ENCODE data around the gene AATK.

AATK gene

GRCh38 chr17:81196505-81197408 is 30.7 kb upstream of the AATK start:
- no peak for DNase-seq (ENCODE audit: low read depth in 2 of 2)

- no peak for DNase-seq (ENCODE audit: low read depth in 2 of 2)
Measured at GRCh38 chr17:81195941-81196495, 30.0 kb upstream of the AATK start.

- no peak for DNase-seq (ENCODE audit: low read depth in 2 of 2)
Measured at GRCh38 chr17:81194941-81195901, 29.2 kb upstream of the AATK start.

- DNase-seq (ENCODE audit: low read depth in 2 of 2): no peak
Measured at GRCh38 chr17:81194225-81194760, 28.3 kb upstream of the AATK start.

GRCh38 chr17:81193470-81194224 is 27.6 kb upstream of the AATK start:
- no peak for DNase-seq (ENCODE audit: low read depth in 2 of 2)

- DNase-seq (ENCODE audit: low read depth in 2 of 2): no peak
Measured at GRCh38 chr17:81193051-81193410, 27.0 kb upstream of the AATK start.

- no peak for DNase-seq (ENCODE audit: low read depth in 2 of 2)
Measured at GRCh38 chr17:81192386-81193050, 26.5 kb upstream of the AATK start.

GRCh38 chr17:81191646-81192045 is 25.6 kb upstream of the AATK start:
- no peak for DNase-seq (ENCODE audit: low read depth in 2 of 2)

- DNase-seq (ENCODE audit: low read depth in 2 of 2): no peak
Measured at GRCh38 chr17:81191116-81191515, 25.1 kb upstream of the AATK start.

GRCh38 chr17:81190591-81190990 is 24.6 kb upstream of the AATK start:
- no peak for DNase-seq (ENCODE audit: low read depth in 2 of 2)

- no peak for DNase-seq (ENCODE audit: low read depth in 2 of 2)
Measured at GRCh38 chr17:81189670-81190530, 23.9 kb upstream of the AATK start.

- no peak for DNase-seq (ENCODE audit: low read depth in 2 of 2)
Measured at GRCh38 chr17:81189016-81189415, 23.0 kb upstream of the AATK start.

GRCh38 chr17:81188491-81188840 is 22.4 kb upstream of the AATK start:
- DNase-seq (ENCODE audit: low read depth in 2 of 2): no peak

GRCh38 chr17:81187586-81188490 is 21.8 kb upstream of the AATK start:
- DNase-seq (ENCODE audit: low read depth in 2 of 2): no peak

GRCh38 chr17:81187120-81187519 is 21.1 kb upstream of the AATK start:
- DNase-seq (ENCODE audit: low read depth in 2 of 2): no peak

- no peak for DNase-seq (ENCODE audit: low read depth in 2 of 2)
Measured at GRCh38 chr17:81186203-81186602, 20.2 kb upstream of the AATK start.

GRCh38 chr17:81184555-81184954 is 18.5 kb upstream of the AATK start:
- no peak for DNase-seq (ENCODE audit: low read depth in 2 of 2)

- DNase-seq (ENCODE audit: low read depth in 2 of 2): no peak
Measured at GRCh38 chr17:81183807-81184206, 17.8 kb upstream of the AATK start.

GRCh38 chr17:81183316-81183715 is 17.3 kb upstream of the AATK start:
- no peak for DNase-seq (ENCODE audit: low read depth in 2 of 2)
